Neural progenitor cell (in vitro differentiated cells): ENCODE results near the gene SPEF1. TPM values are rescaled to one million over a fixed set of nuclear protein-coding genes. Genes with fewer than 3 reads are reported as not detected.
A peak's percentile ranks its signal among the peaks of the same experiment; 100 is the strongest.

ENCODE experiments used
- DNase-seq: peaks from one replicate; pipeline ENCODE4 v3.0.0-alpha.2; 2016; ENCODE audit warnings: low spot score
- H2AFZ ChIP-seq: fragments of 200-600 bp; sonication (generic); replicated peaks from 2 replicates; pipeline ENCODE4 v1.6.1; 2016; ENCODE audit warnings: antibody characterized with exemption
- H3F3A ChIP-seq: fragments of 200-600 bp; sonication (generic); 2 replicates; pipeline ENCODE4 v1.6.1; 2016; ENCODE audit warnings: antibody characterized with exemption, low read depth
- H3K27ac ChIP-seq: fragments of 200-600 bp; sonication (generic); 2 replicates; pipeline ENCODE4 v1.5.1; 2016; ENCODE audit warnings: mild to moderate bottlenecking
- H3K27me3 ChIP-seq: fragments of 200-600 bp; sonication (generic); 2 replicates; pipeline ENCODE4 v1.6.1; 2016; ENCODE audit warnings: mild to moderate bottlenecking, moderate library complexity
- H3K36me3 ChIP-seq: fragments of 200-600 bp; sonication (generic); 2 replicates; pipeline ENCODE4 v1.5.1; 2016
- H3K4me1 ChIP-seq: fragments of 200-600 bp; sonication (generic); 2 replicates; pipeline ENCODE4 v1.6.1; 2016; ENCODE audit warnings: mixed run types
- H3K4me2 ChIP-seq: fragments of 200-600 bp; sonication (generic); 2 replicates; pipeline ENCODE4 v1.6.1; 2016
- H3K4me3 ChIP-seq: fragments of 200-600 bp; sonication (generic); 2 replicates; pipeline ENCODE4 v1.5.1; 2016
- H3K79me2 ChIP-seq: fragments of 200-600 bp; sonication (generic); 2 replicates; pipeline ENCODE4 v1.6.1; 2016; ENCODE audit warnings: low read depth
- H3K9ac ChIP-seq: fragments of 200-600 bp; sonication (generic); 2 replicates; pipeline ENCODE4 v1.6.1; 2016
- H3K9me3 ChIP-seq: fragments of 200-600 bp; sonication (generic); 2 replicates; pipeline ENCODE4 v1.5.1; 2016; ENCODE audit warnings: low read depth
- H4K20me1 ChIP-seq: fragments of 200-600 bp; sonication (generic); 2 replicates; pipeline ENCODE4 v1.6.1; 2016; ENCODE audit warnings: low read depth
- H3K27ac Mint-ChIP-seq: 3 replicates; pipeline ENCODE4 v1.8.0; 2021; ENCODE audit warnings: mixed read lengths
- H3K27me3 Mint-ChIP-seq: 2 replicates; pipeline ENCODE4 v1.8.0; 2022; ENCODE audit warnings: low read depth, mild to moderate bottlenecking, inconsistent platforms, moderate library complexity, mixed read lengths; ENCODE audit not compliant: insufficient read depth
- H3K36me3 Mint-ChIP-seq: 3 replicates; pipeline ENCODE4 v1.8.0; 2021; ENCODE audit warnings: mixed read lengths
- H3K4me1 Mint-ChIP-seq: 3 replicates; pipeline ENCODE4 v1.8.0; 2021; ENCODE audit warnings: mixed read lengths
- H3K4me3 Mint-ChIP-seq: 3 replicates; pipeline ENCODE4 v1.8.0; 2021; ENCODE audit warnings: mild to moderate bottlenecking, moderate library complexity, mixed read lengths
- H3K9me3 Mint-ChIP-seq: 3 replicates; pipeline ENCODE4 v1.8.0; 2020; ENCODE audit warnings: mixed read lengths
- CTCF ChIP-seq: fragments of 200-600 bp; sonication (generic); IDR thresholded peaks from 2 replicates; pipeline ENCODE4 v1.5.1; 2017; ENCODE audit warnings: antibody characterized with exemption, mild to moderate bottlenecking
- EZH2 ChIP-seq: fragments of 200-600 bp; sonication (generic); IDR thresholded peaks from 2 replicates; pipeline ENCODE4 v1.6.1; 2017; ENCODE audit warnings: antibody characterized with exemption, mild to moderate bottlenecking, moderate library complexity
- EZH2phosphoT487 ChIP-seq: fragments of 200-600 bp; sonication (generic); IDR thresholded peaks from 2 replicates; pipeline ENCODE4 v1.6.1; 2017; ENCODE audit warnings: antibody characterized with exemption
- total RNA-seq: library from RNA; depleted of rRNA; stranded (reverse); fragments of >200 nt; gene quantifications from 2 replicates; pipeline ENCODE4 v1.2.3, GENCODE V29; 2015; ENCODE audit warnings: low replicate concordance

The SPEF1 gene
- total RNA-seq, 1 donor from 2014 or later, result 1.2 TPM

- no peak for DNase-seq
- no peak for TF ChIP-seq EZH2phosphoT487
- TF ChIP-seq CTCF, result no peak
- TF ChIP-seq EZH2, result no peak
- Mint-ChIP-seq H3K4me3 (no peak overlapping the region), H3K4me1 (peaks cover 28% of the 10 kb centered on the region), H3K9me3 (no peaks in the 10 kb centered on the region), H3K36me3 (peaks cover 8% of the 10 kb centered on the region), H3K27me3 (peaks cover 13% of the 10 kb centered on the region), H3K27ac (peak overlapping the region; percentile 33)
- no peak overlapping the region for H3K9ac ChIP-seq
- no peaks in the 10 kb centered on the region for H3K9me3 ChIP-seq
- peaks cover 5% of the 10 kb centered on the region for H3K79me2 ChIP-seq
- H3K4me3 ChIP-seq, result no peak overlapping the region
- peaks cover 6% of the 10 kb centered on the region for H3K27me3 ChIP-seq
- peaks cover 27% of the 10 kb centered on the region for H3F3A ChIP-seq
- H3K36me3 ChIP-seq, result no peaks in the 10 kb centered on the region
- H3K4me1 ChIP-seq, result peaks cover 41% of the 10 kb centered on the region
- H3K27ac ChIP-seq, result no peak overlapping the region
- no peak overlapping the region for H2AFZ ChIP-seq
- peaks cover 6% of the 10 kb centered on the region for H4K20me1 ChIP-seq
- H3K4me2 ChIP-seq, result no peak overlapping the region
Observed at GRCh38 chr20:3763671-3764601, 17.3 kb downstream of the SPEF1 start.

GRCh38 chr20:3760655-3761348 lies 20.4 kb downstream of the SPEF1 start:
- no peak overlapping the region for H2AFZ ChIP-seq
- peak; percentile 63 for DNase-seq
- H3K27ac Mint-ChIP-seq, result no peak overlapping the region
- H3K4me3 Mint-ChIP-seq, result no peak overlapping the region
- H3K36me3 ChIP-seq, result no peaks in the 10 kb centered on the region
- peak overlapping the region; percentile 16 for H3K4me3 ChIP-seq
- H3K4me2 ChIP-seq, result peak overlapping the region; percentile 46
- H3K36me3 Mint-ChIP-seq, result peaks cover 19% of the 10 kb centered on the region
- H3K9me3 Mint-ChIP-seq, result no peaks in the 10 kb centered on the region
- H3F3A ChIP-seq, result peaks cover 16% of the 10 kb centered on the region
- H3K27me3 ChIP-seq, result no peaks in the 10 kb centered on the region
- H3K79me2 ChIP-seq, result no peaks in the 10 kb centered on the region
- peaks cover 28% of the 10 kb centered on the region for H3K4me1 ChIP-seq
- peaks cover 10% of the 10 kb centered on the region for H3K4me1 Mint-ChIP-seq
- peaks cover 2% of the 10 kb centered on the region for H3K27me3 Mint-ChIP-seq
- no peak overlapping the region for H3K9ac ChIP-seq
- peak overlapping the region; percentile 79 for H3K27ac ChIP-seq
- H3K9me3 ChIP-seq, result no peaks in the 10 kb centered on the region
- no peak for TF ChIP-seq CTCF
- TF ChIP-seq EZH2phosphoT487, result no peak
- TF ChIP-seq EZH2, result no peak
- H4K20me1 ChIP-seq, result peaks cover 6% of the 10 kb centered on the region

GRCh38 chr20:3759884-3760283 lies 21.4 kb downstream of the SPEF1 start:
- H3K4me1 Mint-ChIP-seq, result peaks cover 4% of the 10 kb centered on the region
- H3K36me3 Mint-ChIP-seq, result peaks cover 19% of the 10 kb centered on the region
- H3F3A ChIP-seq, result peaks cover 16% of the 10 kb centered on the region
- no peaks in the 10 kb centered on the region for H4K20me1 ChIP-seq
- peak overlapping the region; percentile 91 for H3K27ac Mint-ChIP-seq
- H3K4me2 ChIP-seq, result peak overlapping the region; percentile 46
- peak overlapping the region; percentile 62 for H3K4me3 Mint-ChIP-seq
- H3K9me3 ChIP-seq, result no peaks in the 10 kb centered on the region
- no peaks in the 10 kb centered on the region for H3K79me2 ChIP-seq
- H3K27ac ChIP-seq, result peak overlapping the region; percentile 79
- TF ChIP-seq EZH2phosphoT487 (no peak), EZH2 (no peak), CTCF (no peak)
- no peak for DNase-seq
- peaks cover 2% of the 10 kb centered on the region for H3K27me3 Mint-ChIP-seq
- H3K9ac ChIP-seq, result no peak overlapping the region
- H3K4me1 ChIP-seq, result peaks cover 28% of the 10 kb centered on the region
- no peaks in the 10 kb centered on the region for H3K9me3 Mint-ChIP-seq
- H3K27me3 ChIP-seq, result no peaks in the 10 kb centered on the region
- H3K4me3 ChIP-seq, result no peak overlapping the region
- H3K36me3 ChIP-seq, result no peaks in the 10 kb centered on the region
- no peak overlapping the region for H2AFZ ChIP-seq
